IMR-90 (cell line): ENCODE data around the gene ZFR2. TPM values are rescaled to one million over a fixed set of nuclear protein-coding genes. Genes with fewer than 3 reads are reported as not detected.
A peak's percentile ranks its signal among the peaks of the same experiment; 100 is the strongest.

Experiments used
- ATAC-seq: fragments of 200-7000 bp; cut with Tn5 transposase; 2 replicates; pipeline ENCODE4 v1.9.1; 2020; ENCODE audit warnings: low read depth, mild to moderate bottlenecking, moderate library complexity
- BruUV-seq: library from RNA; stranded (reverse); fragments of 400-500 nt; replicated peaks from 2 replicates; lab custom pipeline; 2021; lab: Mats Ljungman, UMichigan
- CTCF ChIA-PET: fragments of 300-600 bp; formaldehyde crosslinking; extraction: SDS; loops from one replicate; lab custom pipeline; 2021; ENCODE audit warnings: antibody characterized with exemption; lab: Yijun Ruan, JAX
- POLR2A ChIA-PET: fragments of 300-600 bp; sonication (Branson Sonifier 250); formaldehyde crosslinking; loops from one replicate; lab custom pipeline; 2022; ENCODE audit warnings: antibody characterized with exemption; ENCODE audit not compliant: unreplicated experiment; lab: Charles Lee
- DNase-seq: peaks from one replicate; pipeline ENCODE4 v3.0.0; 2013
- H2AFZ ChIP-seq: replicated peaks from 2 replicates; pipeline ENCODE3; 2013; ENCODE audit warnings: low read length, mild to moderate bottlenecking; ENCODE audit not compliant: poor library complexity
- H2AK5ac ChIP-seq: 2 replicates; pipeline ENCODE4 v1.6.1; 2013; ENCODE audit warnings: low read depth, low read length, inconsistent platforms
- H2AK9ac ChIP-seq: replicated peaks from 2 replicates; pipeline ENCODE3; 2013; ENCODE audit warnings: mild to moderate bottlenecking, low read depth, low read length, moderate library complexity; ENCODE audit not compliant: poor library complexity
- H2BK120ac ChIP-seq: 2 replicates; pipeline ENCODE4 v1.6.1; 2013; ENCODE audit warnings: low read depth, low read length, inconsistent platforms
- H2BK15ac ChIP-seq: 3 replicates; pipeline ENCODE4 v1.6.1; 2013; ENCODE audit warnings: low read depth, low read length, inconsistent platforms
- H2BK20ac ChIP-seq: 2 replicates; pipeline ENCODE4 v1.6.1; 2013; ENCODE audit warnings: low read depth, mild to moderate bottlenecking, inconsistent platforms, low read length, moderate library complexity
- H2BK5ac ChIP-seq: 2 replicates; pipeline ENCODE4 v1.6.1; 2013; ENCODE audit warnings: mild to moderate bottlenecking, low read depth, low read length, inconsistent platforms; ENCODE audit not compliant: poor library complexity, severe bottlenecking
- H3K14ac ChIP-seq: replicated peaks from 2 replicates; pipeline ENCODE4 v1.6.1; 2013; ENCODE audit warnings: low read depth, low read length, inconsistent platforms
- H3K18ac ChIP-seq: 2 replicates; pipeline ENCODE4 v1.6.1; 2013; ENCODE audit warnings: low read depth, low read length, control low read depth
- H3K23ac ChIP-seq: 2 replicates; pipeline ENCODE4 v1.6.1; 2013; ENCODE audit warnings: low read depth, low read length, inconsistent platforms
- H3K27ac ChIP-seq: 2 replicates; pipeline ENCODE4 v1.5.1; 2013; ENCODE audit warnings: mild to moderate bottlenecking, control low read depth, low read length; ENCODE audit not compliant: insufficient read depth
- H3K27me3 ChIP-seq: 2 replicates; pipeline ENCODE4 v1.6.1; 2013; ENCODE audit warnings: low read length; ENCODE audit not compliant: control insufficient read depth, insufficient read depth
- H3K36me3 ChIP-seq: 2 replicates; pipeline ENCODE4 v1.6.1; 2013; ENCODE audit warnings: low read length, mixed read lengths; ENCODE audit not compliant: control insufficient read depth, insufficient read depth
- H3K4ac ChIP-seq: 2 replicates; pipeline ENCODE4 v1.6.1; 2013; ENCODE audit warnings: low read depth, low read length, inconsistent platforms
- H3K4me1 ChIP-seq: 2 replicates; pipeline ENCODE4 v1.6.1; 2013; ENCODE audit warnings: low read length, mixed read lengths; ENCODE audit not compliant: control insufficient read depth, insufficient read depth
- H3K4me2 ChIP-seq: 2 replicates; pipeline ENCODE4 v1.6.1; 2013; ENCODE audit warnings: low read depth, mild to moderate bottlenecking, control low read depth, low read length, moderate library complexity
- H3K4me3 ChIP-seq: 2 replicates; pipeline ENCODE4 v1.5.1; 2013; ENCODE audit warnings: low read depth, mild to moderate bottlenecking, control low read depth, low read length, moderate library complexity; ENCODE audit not compliant: insufficient read depth
- H3K56ac ChIP-seq: 2 replicates; pipeline ENCODE4 v1.6.1; 2013; ENCODE audit warnings: low read length, inconsistent platforms; ENCODE audit not compliant: insufficient read depth; ENCODE audit errors: extremely low read depth
- H3K79me1 ChIP-seq, 2 experiments: 2 replicates each; pipeline ENCODE4 v1.6.1; 2013; ENCODE audit warnings: low read length in 2 of 2, inconsistent platforms in 1 of 2, low read depth in 1 of 2
- H3K9ac ChIP-seq: 2 replicates; pipeline ENCODE4 v1.6.1; 2013; ENCODE audit warnings: low read depth, low read length, control low read depth
- H3K9me1 ChIP-seq: 2 replicates; pipeline ENCODE4 v1.6.1; 2013; ENCODE audit warnings: low read length, inconsistent platforms; ENCODE audit not compliant: insufficient read depth
- H3K9me3 ChIP-seq: 2 replicates; pipeline ENCODE4 v1.6.1; 2013; ENCODE audit warnings: low read length; ENCODE audit not compliant: control insufficient read depth, insufficient read depth
- H4K20me1 ChIP-seq: 2 replicates; pipeline ENCODE4 v1.6.1; 2013; ENCODE audit warnings: low read length, inconsistent platforms; ENCODE audit not compliant: insufficient read depth
- H4K5ac ChIP-seq: 2 replicates; pipeline ENCODE4 v1.6.1; 2013; ENCODE audit warnings: mild to moderate bottlenecking, low read depth, low read length, control low read depth
- H4K8ac ChIP-seq, 2 experiments: 2 replicates each; pipeline ENCODE4 v1.6.1; 2013; ENCODE audit warnings: low read depth in 2 of 2, low read length in 2 of 2, control low read depth in 1 of 2, inconsistent platforms in 1 of 2
- H4K91ac ChIP-seq: 2 replicates; pipeline ENCODE4 v1.6.1; 2013; ENCODE audit warnings: low read depth, low read length, inconsistent platforms; ENCODE audit not compliant: insufficient read depth
- BHLHE40 ChIP-seq: fragments of 150-350 bp; IDR thresholded peaks from 2 replicates; pipeline ENCODE4 v1.6.1; 2016; ENCODE audit warnings: mild to moderate bottlenecking, low read depth, low read length
- MAZ ChIP-seq: IDR thresholded peaks from 2 replicates; pipeline ENCODE4 v1.6.1; 2012; ENCODE audit warnings: low read depth, mild to moderate bottlenecking, low read length, improper control_type of control experiment, moderate library complexity, borderline replicate concordance
- NFE2L2 ChIP-seq: fragments of 150-350 bp; IDR thresholded peaks from 2 replicates; pipeline ENCODE4 v1.6.1; 2016; ENCODE audit warnings: low read depth, mild to moderate bottlenecking, low read length
- RAD21 ChIP-seq: IDR thresholded peaks from 2 replicates; pipeline ENCODE4 v1.6.1; 2012; ENCODE audit warnings: low read length, improper control_type of control experiment
- RFX5 ChIP-seq: IDR thresholded peaks from 2 replicates; pipeline ENCODE4 v1.8.0; 2012; ENCODE audit warnings: low read depth, mild to moderate bottlenecking, low read length, moderate library complexity
- SMC3 ChIP-seq: fragments of 150-350 bp; IDR thresholded peaks from 2 replicates; pipeline ENCODE4 v1.6.1; 2016; ENCODE audit warnings: low read depth, mild to moderate bottlenecking, antibody characterized with exemption, low read length, moderate library complexity
- WGBS, 2 experiments: methylation state at CpG; one replicate each; pipeline versions ENCODE4 v1.1.5 to v1.1.7; 2013; ENCODE audit warnings: missing lambda C conversion rate in 2 of 2; ENCODE audit not compliant: insufficient read length in 1 of 2; ENCODE audit errors: extremely low coverage in 2 of 2; 5-methylcytosine and 5-hydroxymethylcytosine counted together
- dilution Hi-C: fragments of 300-500 bp; cut with HindIII; formaldehyde crosslinking; loops from one replicate; pipeline ENCODE4 v1.14.3; 2018; ENCODE audit warnings: low sequenced_read_pairs; ENCODE audit not compliant: unreplicated experiment
- in situ Hi-C: fragments of 300-500 bp; cut with MboI; formaldehyde crosslinking; loops from 3 replicates; pipeline ENCODE4 v1.14.3; 2019; ENCODE audit warnings: low sequenced_read_pairs, inconsistent platforms, mixed read lengths
- intact Hi-C: fragments of 100-400 bp; cut with micrococcal nuclease; formaldehyde crosslinking; loops from 2 replicates; pipeline ENCODE4 v1.10.0; 2022
- polyA plus RNA-seq, 3 experiments: library from polyadenylated mRNA; depleted of rRNA; stranded (reverse); fragments of >200 nt; gene quantifications; 2 replicates each; pipeline ENCODE4 v1.2.3, GENCODE V29; 2012; ENCODE audit warnings: low replicate concordance in 1 of 3
- total RNA-seq: library from RNA; depleted of rRNA; stranded (reverse); fragments of >200 nt; gene quantifications from 2 replicates; pipeline ENCODE4 v1.2.3, GENCODE V29; 2012

Gene ZFR2
- total and polyA plus RNA-seq, 2 of the 4 experiments (the other 2 are of a cell fraction): 0.19 TPM; not detected in 1

DNA sequence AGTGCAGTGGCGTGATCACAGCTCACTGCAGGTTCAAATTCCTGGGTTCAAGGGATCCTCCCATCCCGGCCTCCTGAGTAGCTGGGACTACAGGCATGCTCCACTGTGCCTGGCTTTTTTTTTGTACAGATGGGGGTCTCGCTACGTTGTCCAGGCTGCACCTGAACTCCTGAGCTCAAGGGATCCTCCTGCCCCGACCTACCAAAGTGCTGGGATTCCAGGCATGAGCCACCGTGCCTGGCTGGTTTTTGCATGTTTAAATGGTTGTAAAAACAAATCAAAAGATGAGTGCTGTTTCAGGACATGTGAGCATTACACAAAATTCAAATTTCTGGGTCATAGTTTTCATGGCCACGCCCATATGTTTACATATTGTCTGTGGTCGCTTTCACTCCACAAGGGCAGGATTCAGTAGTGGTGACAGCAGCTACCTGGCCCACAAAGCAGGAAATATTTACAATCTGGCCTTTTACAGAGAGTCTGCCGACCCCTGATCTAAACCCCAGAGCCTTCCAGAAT lies 88.0 kb downstream of the ZFR2 start:
- no peak overlapping the region for H2AK9ac ChIP-seq
- H3K4me2 ChIP-seq: no peak overlapping the region
- H3K27me3 ChIP-seq: peaks cover 14% of the 10 kb centered on the region
- H3K4me3 ChIP-seq: no peak overlapping the region
- no peak overlapping the region for H3K18ac ChIP-seq
- TF ChIP-seq NFE2L2: no peak
- no peak for TF ChIP-seq MAZ
- no peak for TF ChIP-seq SMC3
- no peak for TF ChIP-seq BHLHE40
- TF ChIP-seq RAD21: no peak
- no peak for TF ChIP-seq RFX5
- ChIA-PET CTCF (no interaction called here), POLR2A (no interaction called here)
- H2BK15ac ChIP-seq: no peak overlapping the region
- no peak overlapping the region for H3K23ac ChIP-seq
- no peaks in the 10 kb centered on the region for H3K4me1 ChIP-seq
- peak overlapping the region; percentile 21 for H2AFZ ChIP-seq
- H4K8ac ChIP-seq: no peak overlapping the region
- no peak overlapping the region for H4K5ac ChIP-seq
- H2AK5ac ChIP-seq: no peak overlapping the region
- no peak overlapping the region for H3K27ac ChIP-seq
- no peak overlapping the region for H3K4ac ChIP-seq
- H4K91ac ChIP-seq: no peak overlapping the region
- no peaks in the 10 kb centered on the region for H3K36me3 ChIP-seq
- no peak overlapping the region for H3K9ac ChIP-seq
- intact Hi-C loops: no loop called here
- DNase-seq (no peak), ATAC-seq (no peak)
- H3K9me3 ChIP-seq: peaks cover 24% of the 10 kb centered on the region
- H4K20me1 ChIP-seq: no peaks in the 10 kb centered on the region
- dilution Hi-C loops: no loop called here
- H3K9me1 ChIP-seq: no peaks in the 10 kb centered on the region
- no peak overlapping the region for H3K14ac ChIP-seq
- no peak overlapping the region for H3K56ac ChIP-seq
- H2BK120ac ChIP-seq: no peak overlapping the region
- 92% methylated on average over 6 of the region's 9 CpGs; no CpG with 5 or more reads in 1 of the 2 experiments for WGBS, 2 experiments
- no peak overlapping the region for H2BK5ac ChIP-seq
- H3K79me1 ChIP-seq: no peaks in the 10 kb centered on the region
- BruUV-seq: no TSS peak
- in situ Hi-C loops: no loop called here
- H2BK20ac ChIP-seq: no peak overlapping the region
